Gastroesophageal sphincter (tissue), 4 donors: ENCODE measurements around the gene MPO. TPM values are rescaled to one million over a fixed set of nuclear protein-coding genes. Genes with fewer than 3 reads are reported as not detected.

Experiments used
- ATAC-seq: fragments of 150-250 bp; one replicate; pipeline ENCODE4 v1.9.1; 2016; ENCODE audit warnings: mild to moderate bottlenecking, moderate library complexity
- H3K27ac ChIP-seq, 4 donors: fragments of 200-600 bp; sonication (generic) in 3 of 4; 1 replicate in 3 of 4; 2 replicates in 1 of 4; pipeline ENCODE4 v1.5.1; 2016 to 2019
- H3K27me3 ChIP-seq: fragments of 200-600 bp; sonication (generic); one replicate; pipeline ENCODE4 v1.5.1; 2019
- H3K36me3 ChIP-seq, 2 donors: fragments of 200-600 bp; sonication (generic); one replicate each; pipeline ENCODE4 v1.5.1; 2019; ENCODE audit warnings: control low read depth in 1 of 2
- H3K4me1 ChIP-seq, 3 donors: fragments of 200-600 bp; sonication (generic); 1 replicate in 2 of 3; 2 replicates in 1 of 3; pipeline ENCODE4 v1.5.1; 2016 to 2019; ENCODE audit warnings: control low read depth in 2 of 3
- H3K4me3 ChIP-seq, 2 donors: fragments of 200-600 bp; sonication (generic); one replicate each; pipeline ENCODE4 v1.5.1; 2019; ENCODE audit warnings: mild to moderate bottlenecking in 1 of 2, moderate library complexity in 1 of 2
- H3K9me3 ChIP-seq, 3 donors: fragments of 200-600 bp; sonication (generic); one replicate each; pipeline ENCODE4 v1.5.1; 2017 to 2019; ENCODE audit warnings: control low read depth in 2 of 3
- EP300 ChIP-seq: sonication (generic); formaldehyde crosslinking; IDR thresholded peaks from one replicate; pipeline ENCODE4 v1.6.1; 2017; ENCODE audit warnings: antibody characterized with exemption, mild to moderate bottlenecking
- POLR2A ChIP-seq, 2 donors: fragments of 450-650 bp; IDR thresholded peaks; one replicate each; pipeline ENCODE4 v1.6.1; 2017; ENCODE audit warnings: antibody characterized with exemption in 2 of 2, mild to moderate bottlenecking in 2 of 2, moderate library complexity in 1 of 2
- POLR2AphosphoS5 ChIP-seq: sonication (generic); formaldehyde crosslinking; IDR thresholded peaks from one replicate; pipeline ENCODE4 v1.6.1; 2017; ENCODE audit warnings: antibody characterized with exemption
- WGBS, 2 donors: methylation state at CpG; one replicate each; pipeline ENCODE4 v1.1.5; 2018; ENCODE audit warnings: low coverage in 1 of 2; 5-methylcytosine and 5-hydroxymethylcytosine counted together
- total RNA-seq, 4 donors: library from RNA; depleted of rRNA; stranded (reverse); fragments of >200 nt; gene quantifications; one replicate each; pipeline ENCODE4 v1.1.0, GENCODE V29; 2016
- TF ChIP-seq, protein P1 (sequence below), 4 experiments: fragments of 200-600 bp in 2 of 4; fragments of 450-650 bp in 2 of 4; sonication (generic) in 1 of 4; IDR thresholded peaks; one replicate each; pipeline ENCODE4 v1.5.1; 2017 to 2019; ENCODE audit warnings: antibody characterized with exemption in 4 of 4, mild to moderate bottlenecking in 2 of 4, moderate library complexity in 2 of 4

The MPO gene
- total RNA-seq, 4 donors from 2014 or later: 1.6 TPM; not detected in 3

DNA sequence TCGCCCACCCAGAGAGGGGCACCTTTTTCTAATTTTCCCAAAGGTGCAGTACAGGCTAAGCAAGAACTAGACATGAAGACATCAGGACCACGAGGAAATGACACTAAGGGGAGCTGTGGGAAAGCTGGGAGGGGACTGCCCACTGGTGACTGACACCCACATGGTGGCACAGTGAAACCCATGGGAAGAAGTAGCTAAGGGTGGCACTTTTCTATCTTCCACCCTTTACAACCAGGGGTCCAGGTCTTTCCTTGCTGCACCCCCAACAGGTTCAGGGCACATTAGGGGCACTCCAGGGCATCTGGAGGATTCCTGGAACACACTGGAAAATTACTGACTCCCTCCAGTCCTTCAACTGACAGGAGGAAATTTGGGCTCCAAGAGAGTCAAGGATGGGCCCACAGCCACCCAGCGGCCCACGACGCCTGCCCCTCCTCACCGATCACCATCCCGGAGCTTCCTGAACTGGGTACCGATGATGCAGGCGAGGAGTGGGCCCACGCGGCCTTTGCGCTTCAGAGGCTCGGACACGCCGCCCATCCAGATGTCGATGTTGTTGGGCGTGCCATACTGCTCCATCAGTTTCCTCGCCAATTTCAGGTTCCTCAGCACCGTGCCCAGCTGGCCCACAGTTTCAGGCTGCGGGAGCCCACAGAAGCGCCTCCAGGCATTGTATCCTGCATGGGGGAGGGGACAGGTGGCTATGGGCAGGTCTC, 9.4 kb downstream of the MPO start:
- WGBS, 2 donors: 90% methylated on average over 2 of the region's 21 CpGs; no CpG with 5 or more reads in 1 of the 2 donors
- no peak for ATAC-seq
- H3K27me3 ChIP-seq: peaks cover 34% of the 10 kb centered on the region
- H3K4me1 ChIP-seq: no peaks in the 10 kb centered on the region
- H3K27ac ChIP-seq: no peak overlapping the region
- H3K36me3 ChIP-seq: no peaks in the 10 kb centered on the region
- H3K4me3 ChIP-seq: no peak overlapping the region
- no peaks in the 10 kb centered on the region for H3K9me3 ChIP-seq
- TF ChIP-seq EP300 (no peak), POLR2AphosphoS5 (no peak), POLR2A (IDR thresholded peaks at IDR 0.05) (no peak)
- TF ChIP-seq, protein P1, sequence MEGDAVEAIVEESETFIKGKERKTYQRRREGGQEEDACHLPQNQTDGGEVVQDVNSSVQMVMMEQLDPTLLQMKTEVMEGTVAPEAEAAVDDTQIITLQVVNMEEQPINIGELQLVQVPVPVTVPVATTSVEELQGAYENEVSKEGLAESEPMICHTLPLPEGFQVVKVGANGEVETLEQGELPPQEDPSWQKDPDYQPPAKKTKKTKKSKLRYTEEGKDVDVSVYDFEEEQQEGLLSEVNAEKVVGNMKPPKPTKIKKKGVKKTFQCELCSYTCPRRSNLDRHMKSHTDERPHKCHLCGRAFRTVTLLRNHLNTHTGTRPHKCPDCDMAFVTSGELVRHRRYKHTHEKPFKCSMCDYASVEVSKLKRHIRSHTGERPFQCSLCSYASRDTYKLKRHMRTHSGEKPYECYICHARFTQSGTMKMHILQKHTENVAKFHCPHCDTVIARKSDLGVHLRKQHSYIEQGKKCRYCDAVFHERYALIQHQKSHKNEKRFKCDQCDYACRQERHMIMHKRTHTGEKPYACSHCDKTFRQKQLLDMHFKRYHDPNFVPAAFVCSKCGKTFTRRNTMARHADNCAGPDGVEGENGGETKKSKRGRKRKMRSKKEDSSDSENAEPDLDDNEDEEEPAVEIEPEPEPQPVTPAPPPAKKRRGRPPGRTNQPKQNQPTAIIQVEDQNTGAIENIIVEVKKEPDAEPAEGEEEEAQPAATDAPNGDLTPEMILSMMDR (IDR thresholded peaks at IDR 0.05): no peak

DNA sequence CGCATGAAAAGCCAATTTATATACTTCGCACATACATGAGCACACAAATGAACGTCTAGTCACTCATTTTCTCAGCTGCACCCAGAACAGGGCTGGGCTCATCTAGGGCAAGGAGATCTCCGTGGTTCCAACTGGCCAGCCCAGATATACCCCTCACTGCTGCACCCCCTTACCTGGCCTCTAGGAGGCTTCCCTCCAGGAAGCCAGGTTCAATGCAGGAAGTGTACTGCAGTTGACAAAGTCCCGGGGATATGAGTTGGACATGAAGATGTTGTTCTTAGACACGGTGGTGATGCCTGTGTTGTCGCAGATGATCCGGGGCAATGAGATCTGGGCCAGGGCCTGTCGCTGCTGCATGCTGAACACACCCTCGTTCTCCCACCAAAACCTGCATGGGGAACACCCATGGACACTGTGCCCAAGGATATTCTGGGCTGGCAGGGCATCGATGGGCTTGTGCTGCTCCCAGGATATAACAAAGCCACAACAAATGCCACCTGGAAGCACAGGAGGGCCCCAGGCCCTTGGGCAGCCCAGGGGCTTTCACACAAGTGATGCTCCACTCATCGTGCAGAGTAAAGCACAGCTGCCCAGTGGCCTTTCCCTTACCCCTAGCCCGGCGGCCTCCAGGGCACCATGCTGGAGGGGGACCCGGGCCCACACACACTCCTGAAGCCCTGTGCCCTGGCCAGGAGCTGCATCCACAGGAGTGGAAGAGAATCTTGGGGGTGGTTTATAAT, 10.1 kb downstream of the MPO start:
- Histone ChIP-seq H3K9me3 (no peaks in the 10 kb centered on the region), H3K4me1 (no peaks in the 10 kb centered on the region), H3K27me3 (peaks cover 37% of the 10 kb centered on the region), H3K27ac (no peak overlapping the region), H3K4me3 (no peak overlapping the region), H3K36me3 (no peaks in the 10 kb centered on the region)
- 81 to 100% methylated on average over 3 to 6 of the region's 15 CpGs for WGBS, 2 donors
- TF ChIP-seq POLR2AphosphoS5 (no peak), POLR2A (IDR thresholded peaks at IDR 0.05) (no peak), EP300 (no peak)
- TF ChIP-seq, protein P1 (IDR thresholded peaks at IDR 0.05): no peak
- ATAC-seq: no peak

DNA sequence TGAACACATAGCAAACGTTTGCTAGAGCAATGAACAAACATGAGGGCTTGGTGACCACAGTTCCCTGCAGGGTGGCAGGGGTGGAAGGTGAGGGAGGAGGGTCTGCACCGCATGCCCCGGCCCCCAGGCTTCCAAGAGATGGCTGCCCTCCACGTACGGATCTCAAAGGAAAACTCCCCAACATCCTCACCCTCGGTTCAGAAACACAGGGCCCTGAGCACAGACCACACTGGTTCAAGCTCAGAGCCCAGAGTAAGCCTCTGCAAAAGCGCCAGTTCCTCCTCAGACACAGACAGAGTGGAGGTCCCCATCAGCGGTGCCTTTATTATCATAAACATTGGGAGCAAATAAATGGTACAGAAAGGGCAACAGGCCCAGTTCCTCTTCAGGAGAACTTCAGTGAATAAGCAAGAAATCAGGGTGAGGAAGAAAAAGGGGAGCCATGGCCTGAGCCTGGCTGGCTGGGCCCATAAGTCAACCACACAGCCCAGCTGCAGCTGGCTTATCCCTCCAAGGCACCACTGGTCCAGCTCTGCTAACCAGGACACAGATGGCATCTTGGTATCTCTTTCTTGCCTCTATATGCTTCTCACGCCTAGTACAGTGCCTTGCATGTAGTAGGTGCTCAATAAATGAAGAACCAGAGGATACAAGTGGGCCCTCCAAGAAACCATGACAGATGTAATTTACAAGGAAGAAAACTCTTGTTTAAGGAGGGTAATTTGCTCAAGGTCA, 11.0 kb downstream of the MPO start:
- Histone ChIP-seq H3K9me3 (no peaks in the 10 kb centered on the region), H3K4me3 (no peak overlapping the region), H3K36me3 (no peaks in the 10 kb centered on the region), H3K27me3 (peaks cover 46% of the 10 kb centered on the region), H3K4me1 (no peaks in the 10 kb centered on the region), H3K27ac (no peak overlapping the region)
- TF ChIP-seq POLR2AphosphoS5: no peak
- TF ChIP-seq, protein P1 (IDR thresholded peaks at IDR 0.05): no peak
- TF ChIP-seq POLR2A (IDR thresholded peaks at IDR 0.05): no peak
- TF ChIP-seq EP300: no peak
- WGBS, 2 donors: 74% methylated on average over 7 of the region's 9 CpGs; no CpG with 5 or more reads in 1 of the 2 donors
- no peak for ATAC-seq

DNA sequence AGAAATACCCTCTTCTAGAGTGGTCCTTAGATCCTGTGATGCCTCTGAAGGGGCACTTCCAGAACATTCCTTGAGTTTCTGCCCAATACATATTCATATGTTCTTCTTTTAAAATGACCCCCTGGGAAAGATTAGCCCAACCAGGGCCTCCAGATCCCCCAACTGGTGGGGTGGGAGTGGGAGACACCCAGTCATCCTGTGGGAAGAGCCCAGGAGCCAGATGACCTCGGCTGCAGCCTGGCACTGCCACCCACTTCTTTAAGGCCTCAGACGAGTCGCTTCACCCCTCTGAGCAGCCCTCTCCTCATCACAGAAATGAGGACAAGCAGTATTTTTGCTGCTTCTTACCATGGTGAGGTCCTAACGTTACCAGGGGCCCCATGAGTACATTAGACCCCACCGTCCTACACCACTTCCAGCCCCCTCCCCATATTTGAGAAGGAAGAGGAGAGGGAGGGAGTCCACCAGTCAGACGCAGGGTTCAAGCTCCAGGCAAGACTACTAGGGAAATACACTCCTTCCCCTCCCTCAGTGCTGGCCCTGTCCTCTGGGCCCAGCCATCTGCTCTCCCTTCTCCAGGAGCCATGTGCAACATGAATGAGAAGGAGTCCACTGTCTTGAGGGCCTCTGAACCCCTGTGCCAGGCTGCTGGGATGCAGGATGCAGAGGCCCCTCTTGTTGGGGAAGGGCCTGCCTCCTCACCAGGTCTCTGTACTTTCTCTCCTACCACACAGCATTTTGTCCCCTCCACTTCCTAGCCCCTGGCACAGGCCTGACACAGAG, 11.8 kb downstream of the MPO start:
- H3K27ac ChIP-seq: no peak overlapping the region
- H3K27me3 ChIP-seq: peaks cover 54% of the 10 kb centered on the region
- no peak overlapping the region for H3K4me3 ChIP-seq
- H3K36me3 ChIP-seq: no peaks in the 10 kb centered on the region
- H3K9me3 ChIP-seq: no peaks in the 10 kb centered on the region
- H3K4me1 ChIP-seq: no peaks in the 10 kb centered on the region
- 66 to 82% methylated on average over 3 to 5 of the region's 6 CpGs for WGBS, 2 donors
- ATAC-seq: no peak
- TF ChIP-seq, protein P1 (IDR thresholded peaks at IDR 0.05): no peak
- TF ChIP-seq POLR2AphosphoS5: no peak
- TF ChIP-seq EP300: no peak
- TF ChIP-seq POLR2A (IDR thresholded peaks at IDR 0.05): no peak
